SK-N-MC (cell line): ENCODE measurements around the gene ANKRD2.

Experiments
- DNase-seq: peaks from one replicate; pipeline ENCODE4 v3.0.0-alpha.2; 2011; ENCODE audit warnings: low read depth, low spot score
- H3K27ac ChIP-seq: fragments of 200-600 bp; sonication (generic); 2 replicates; pipeline ENCODE4 v1.5.1; 2016; ENCODE audit warnings: mixed run types
- H3K36me3 ChIP-seq: fragments of 200-600 bp; sonication (generic); 2 replicates; pipeline ENCODE4 v1.6.1; 2017; ENCODE audit warnings: antibody characterized with exemption, low read length, mixed read lengths; ENCODE audit not compliant: insufficient read depth
- H3K4me3 ChIP-seq: fragments of 200-600 bp; sonication (generic); 2 replicates; pipeline ENCODE4 v1.5.1; 2016
- H3K9ac ChIP-seq: fragments of 200-600 bp; sonication (generic); 2 replicates; pipeline ENCODE4 v1.8.0; 2017; ENCODE audit warnings: mixed run types, mixed read lengths; ENCODE audit not compliant: insufficient read length
- H3K9me3 ChIP-seq: fragments of 200-600 bp; sonication (generic); 2 replicates; pipeline ENCODE4 v1.6.1; 2017; ENCODE audit warnings: low read depth, mild to moderate bottlenecking, antibody characterized with exemption, low read length, moderate library complexity, mixed read lengths
- EZH2 ChIP-seq: fragments of 200-600 bp; sonication (generic); IDR thresholded peaks from one replicate; pipeline ENCODE4 v1.6.1; 2017; ENCODE audit warnings: antibody characterized with exemption
- FOXP2 ChIP-seq: optimal IDR thresholded peaks from 2 replicates; pipeline ENCODE3; 2011; ENCODE audit warnings: mild to moderate bottlenecking, moderate library complexity; ENCODE audit not compliant: insufficient read depth; ENCODE audit errors: extremely low read length, control extremely low read depth
- POLR2AphosphoS5 ChIP-seq: IDR thresholded peaks from 2 replicates; pipeline ENCODE4 v1.6.1; 2012; ENCODE audit warnings: mild to moderate bottlenecking, low read depth, low read length, borderline replicate concordance

Gene ANKRD2

DNA sequence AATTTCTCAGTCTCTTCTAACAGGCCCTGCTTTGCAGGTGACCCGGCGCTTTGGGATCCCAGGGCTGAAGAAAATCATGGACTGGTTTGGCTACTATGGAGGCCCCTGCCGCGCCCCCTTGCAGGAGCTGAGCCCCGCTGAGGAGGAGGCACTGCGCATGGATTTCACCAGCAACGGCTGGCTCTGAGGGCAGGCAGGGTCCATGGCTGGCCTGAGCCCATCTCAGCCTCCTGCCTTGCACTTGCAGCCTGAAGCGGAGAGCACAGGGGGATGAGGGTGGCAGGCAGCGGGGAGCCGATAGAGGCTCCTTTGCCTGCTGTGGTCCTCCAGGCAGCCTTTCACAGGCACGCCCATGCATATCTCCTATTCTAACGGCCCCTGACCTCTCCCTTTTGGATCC, 38.9 kb downstream of the ANKRD2 start:
- no peak for DNase-seq
- TF ChIP-seq FOXP2 (no peak), EZH2 (no peak), POLR2AphosphoS5 (no peak)
- Histone ChIP-seq H3K27ac (no peak overlapping the region), H3K36me3 (no peaks in the 10 kb centered on the region), H3K9me3 (no peaks in the 10 kb centered on the region), H3K4me3 (no peak overlapping the region), H3K9ac (no peak overlapping the region)

DNA sequence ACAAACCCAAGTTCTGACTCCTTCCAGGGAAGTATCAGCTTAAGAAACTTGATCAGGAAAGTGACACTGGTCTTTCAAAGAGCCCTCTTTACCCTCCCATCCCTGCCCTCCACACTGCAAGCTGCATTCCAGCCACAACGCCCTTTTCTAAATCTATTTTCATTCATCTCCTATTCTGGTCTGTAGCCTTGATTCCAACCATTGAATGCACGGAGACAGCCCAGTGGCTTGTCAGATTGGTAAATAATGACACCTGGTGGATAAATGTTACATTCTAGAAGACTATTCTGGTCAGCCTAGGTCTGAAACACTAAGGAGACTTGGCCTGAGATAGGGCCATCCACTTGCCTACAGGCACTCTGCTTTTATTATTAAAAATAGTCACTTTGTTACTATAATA, 39.8 kb downstream of the ANKRD2 start:
- TF ChIP-seq EZH2 (no peak), FOXP2 (no peak), POLR2AphosphoS5 (no peak)
- Histone ChIP-seq H3K4me3 (no peak overlapping the region), H3K9ac (no peak overlapping the region), H3K27ac (no peak overlapping the region), H3K36me3 (no peaks in the 10 kb centered on the region), H3K9me3 (no peaks in the 10 kb centered on the region)
- DNase-seq: no peak

DNA sequence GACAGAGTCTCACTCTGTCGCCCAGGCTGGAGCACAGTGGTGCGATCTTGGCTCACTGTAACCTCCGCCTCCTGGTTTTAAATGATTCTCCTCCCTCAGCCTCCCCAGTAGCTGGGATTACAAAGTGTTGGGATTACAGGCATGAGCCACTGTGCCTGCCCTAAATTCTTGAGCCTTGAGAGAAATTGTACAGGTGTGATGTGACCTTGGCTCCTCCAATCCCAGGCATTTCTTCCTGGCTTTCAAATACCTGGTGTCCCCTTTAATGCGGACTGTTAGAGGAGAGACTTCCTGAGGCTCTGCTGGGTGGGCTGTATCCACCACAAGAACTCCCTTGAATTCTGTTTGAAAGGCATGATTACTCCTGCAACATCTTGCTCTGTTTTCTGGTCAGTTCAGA, 45.7 kb downstream of the ANKRD2 start:
- Histone ChIP-seq H3K27ac (no peak overlapping the region), H3K9ac (no peak overlapping the region), H3K36me3 (no peaks in the 10 kb centered on the region), H3K9me3 (no peaks in the 10 kb centered on the region), H3K4me3 (no peak overlapping the region)
- TF ChIP-seq EZH2 (no peak), FOXP2 (no peak), POLR2AphosphoS5 (no peak)
- DNase-seq: no peak

DNA sequence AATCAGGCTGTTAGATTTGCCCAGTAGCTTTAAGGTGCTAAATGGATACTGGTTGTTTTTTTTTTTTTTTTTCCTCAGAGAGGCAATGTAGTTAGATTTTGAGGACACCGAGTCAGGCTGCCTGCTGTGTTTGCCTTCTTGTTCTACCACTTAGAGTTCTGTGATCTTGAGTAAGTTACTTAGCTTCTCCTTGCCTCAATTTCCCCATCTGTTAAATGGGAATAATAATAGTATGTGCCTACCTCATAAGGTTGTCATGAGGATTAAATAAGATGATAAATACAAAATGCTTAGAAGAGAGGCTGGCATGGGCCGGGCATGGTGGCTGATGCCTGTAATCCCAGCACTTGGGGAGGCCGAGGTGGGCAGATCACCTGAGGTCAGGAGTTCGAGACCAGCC, 46.2 kb downstream of the ANKRD2 start:
- TF ChIP-seq FOXP2 (no peak), POLR2AphosphoS5 (no peak), EZH2 (no peak)
- Histone ChIP-seq H3K36me3 (no peaks in the 10 kb centered on the region), H3K27ac (no peak overlapping the region), H3K9ac (no peak overlapping the region), H3K9me3 (no peaks in the 10 kb centered on the region), H3K4me3 (no peak overlapping the region)
- DNase-seq: no peak

DNA sequence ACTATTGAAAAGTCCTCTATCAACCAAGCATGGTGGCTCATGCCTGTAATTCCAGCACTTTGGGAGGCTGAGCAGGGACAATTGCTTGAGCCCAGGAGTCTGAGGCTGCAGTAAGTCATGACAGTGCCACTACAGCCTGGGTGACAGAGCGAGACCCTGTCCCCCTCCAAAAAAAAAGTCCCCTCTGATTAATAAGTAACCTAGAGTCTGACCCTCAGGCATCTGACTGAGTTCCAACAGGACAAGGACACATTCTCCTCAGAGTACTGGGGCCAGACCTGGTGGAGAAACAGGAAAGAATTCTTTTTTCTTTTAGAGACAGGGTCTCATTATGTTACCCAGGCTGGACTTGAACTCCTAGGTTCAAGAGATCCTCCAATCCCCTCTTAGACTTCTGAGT, 50.7 kb downstream of the ANKRD2 start:
- Histone ChIP-seq H3K4me3 (no peak overlapping the region), H3K36me3 (no peaks in the 10 kb centered on the region), H3K9ac (no peak overlapping the region), H3K27ac (no peak overlapping the region), H3K9me3 (no peaks in the 10 kb centered on the region)
- TF ChIP-seq FOXP2: no peak
- TF ChIP-seq EZH2: no peak
- TF ChIP-seq POLR2AphosphoS5: no peak
- DNase-seq: no peak

DNA sequence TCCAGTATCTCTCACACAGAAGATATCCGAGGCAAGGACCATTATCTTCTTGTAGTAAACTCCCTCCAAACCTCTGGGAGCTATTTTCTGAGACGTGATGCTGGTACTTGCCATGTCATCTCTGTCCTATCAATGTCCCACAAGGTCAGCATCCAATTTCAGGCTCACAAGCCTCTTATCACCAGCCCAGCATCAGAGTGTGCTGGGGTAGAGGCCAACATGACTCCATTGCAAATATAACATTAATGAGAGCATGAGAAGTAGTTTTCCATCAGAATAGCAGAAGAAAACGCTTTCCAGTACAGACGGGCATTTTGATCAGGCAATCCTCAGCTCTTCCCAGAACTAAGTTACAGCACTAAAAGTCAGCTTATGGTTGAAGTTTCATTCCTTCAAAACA, 55.2 kb downstream of the ANKRD2 start:
- H3K9me3 ChIP-seq: no peaks in the 10 kb centered on the region
- no peak for DNase-seq
- TF ChIP-seq POLR2AphosphoS5: no peak
- no peak for TF ChIP-seq FOXP2
- TF ChIP-seq EZH2: no peak
- H3K4me3 ChIP-seq: no peak overlapping the region
- no peak overlapping the region for H3K9ac ChIP-seq
- no peak overlapping the region for H3K27ac ChIP-seq
- no peaks in the 10 kb centered on the region for H3K36me3 ChIP-seq

DNA sequence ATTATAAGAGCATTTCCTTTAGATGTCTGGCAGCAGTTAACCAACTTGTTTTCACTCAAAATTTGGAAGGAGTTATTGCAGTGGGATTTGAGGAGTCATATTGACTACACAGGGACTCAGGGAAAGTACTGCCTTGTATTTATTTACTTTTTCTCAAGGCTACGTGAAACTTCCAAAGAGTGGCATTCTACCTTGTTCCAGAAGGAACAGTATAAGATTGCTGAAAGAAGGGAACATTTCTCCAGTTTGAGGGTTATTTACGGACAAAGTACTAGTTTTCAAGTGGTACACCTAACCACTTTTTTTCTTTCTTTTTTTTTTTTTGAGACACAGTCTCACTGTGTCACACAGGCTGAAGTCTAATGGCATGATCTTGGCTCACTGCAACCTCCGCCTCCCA, 55.6 kb downstream of the ANKRD2 start:
- Histone ChIP-seq H3K9ac (no peak overlapping the region), H3K27ac (no peak overlapping the region), H3K9me3 (no peaks in the 10 kb centered on the region), H3K4me3 (no peak overlapping the region), H3K36me3 (no peaks in the 10 kb centered on the region)
- DNase-seq: no peak
- TF ChIP-seq POLR2AphosphoS5: no peak
- TF ChIP-seq FOXP2: no peak
- no peak for TF ChIP-seq EZH2

DNA sequence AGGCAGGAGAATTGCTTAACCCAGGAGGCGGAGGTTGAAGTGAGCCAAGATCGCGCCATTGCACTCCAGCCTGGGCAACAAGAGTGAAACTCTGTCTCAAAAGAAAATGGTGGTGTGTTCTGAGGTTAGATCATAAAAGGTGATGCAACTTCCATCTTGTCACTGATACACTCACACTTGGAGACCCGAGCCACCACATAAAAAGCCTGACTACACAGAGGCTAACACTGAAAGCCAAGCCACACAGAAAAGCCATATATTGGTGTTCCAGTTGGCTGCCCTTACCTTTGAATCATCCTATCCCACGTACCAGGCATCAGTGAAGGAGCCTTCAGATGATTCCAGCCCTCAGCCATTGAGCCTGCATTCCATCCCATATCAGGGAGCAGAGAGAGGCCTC, 56.7 kb downstream of the ANKRD2 start:
- no peak for DNase-seq
- Histone ChIP-seq H3K9me3 (no peaks in the 10 kb centered on the region), H3K27ac (no peak overlapping the region), H3K36me3 (no peaks in the 10 kb centered on the region), H3K4me3 (no peak overlapping the region), H3K9ac (no peak overlapping the region)
- TF ChIP-seq POLR2AphosphoS5: no peak
- TF ChIP-seq FOXP2: no peak
- no peak for TF ChIP-seq EZH2

DNA sequence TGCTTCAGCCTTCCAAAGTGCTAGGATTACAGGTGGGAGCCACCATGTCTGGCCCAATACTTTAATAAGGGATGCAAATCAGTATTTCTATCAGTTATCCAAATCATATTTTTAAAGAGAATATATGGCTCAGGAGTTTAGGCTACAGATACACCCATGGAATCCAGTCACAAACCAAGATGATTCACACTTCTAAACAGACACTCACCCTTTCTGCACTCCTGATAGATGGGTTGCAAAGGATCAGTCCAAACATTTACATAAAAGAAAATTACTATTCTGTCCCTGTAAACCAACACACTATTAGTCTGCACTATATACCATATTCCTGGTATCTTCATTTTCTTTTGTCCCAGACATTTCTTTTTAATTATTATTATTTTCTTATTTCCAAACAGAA, 58.5 kb downstream of the ANKRD2 start:
- Histone ChIP-seq H3K4me3 (no peak overlapping the region), H3K27ac (no peak overlapping the region), H3K9me3 (no peaks in the 10 kb centered on the region), H3K36me3 (no peaks in the 10 kb centered on the region), H3K9ac (no peak overlapping the region)
- TF ChIP-seq FOXP2 (no peak), EZH2 (no peak), POLR2AphosphoS5 (no peak)
- no peak for DNase-seq

DNA sequence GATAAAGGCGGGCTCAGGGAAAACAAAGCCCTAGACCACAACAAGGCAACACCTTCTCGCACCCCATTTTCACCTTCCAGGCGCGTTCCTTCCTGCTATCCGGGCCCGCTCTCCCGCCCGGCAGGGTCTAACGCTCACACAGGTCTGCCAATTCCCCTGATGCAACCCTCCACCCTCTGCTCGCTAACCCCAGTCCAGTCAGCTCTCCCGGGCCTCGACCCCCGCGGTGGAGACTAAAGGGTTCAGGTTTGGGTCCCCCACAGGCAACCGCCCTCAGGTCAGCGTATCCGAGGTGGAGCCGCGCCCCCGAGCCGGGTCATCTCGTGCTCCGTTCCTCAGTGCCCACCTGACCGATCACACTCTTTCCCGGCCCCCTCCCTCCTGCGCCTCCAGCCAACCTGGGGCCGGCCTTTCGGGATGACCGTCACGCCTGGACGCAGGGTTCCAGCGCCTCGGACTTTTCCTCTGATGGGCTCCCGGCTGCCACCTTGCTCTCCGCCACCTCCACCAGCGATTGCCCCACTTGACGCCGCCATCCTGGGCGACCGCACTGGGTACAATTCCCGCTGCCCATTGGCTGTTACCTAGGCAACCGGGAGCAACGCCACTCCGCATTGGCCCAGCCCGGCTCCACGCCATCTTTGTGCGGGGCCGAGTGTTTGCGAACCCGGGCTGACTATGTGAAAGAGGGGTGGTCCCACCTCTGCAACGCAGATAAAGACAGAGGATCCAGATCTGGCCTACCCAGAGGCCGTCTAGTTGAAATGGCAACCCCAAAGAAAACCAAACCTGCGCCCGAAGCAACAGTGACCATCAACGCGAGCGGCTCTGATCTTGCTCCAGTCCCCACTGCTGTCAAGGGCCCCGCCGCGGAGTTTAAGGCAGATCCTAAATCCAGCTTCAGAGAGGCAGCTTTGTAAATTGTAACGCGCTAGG, 60.6 kb downstream of the ANKRD2 start, which contains the start of gene MORN4:
Gene MORN4, minus strand, starts transcription at position 552 of the 936 bp plus-strand sequence. CDS start 13,847 bp downstream, outside the sequence.
- DNase-seq: no peak
- no peak for TF ChIP-seq EZH2
- TF ChIP-seq FOXP2: no peak
- TF ChIP-seq POLR2AphosphoS5: no peak
- Histone ChIP-seq H3K9ac (no peak within 1 kb of the TSS), H3K4me3 (no peak within 1 kb of the TSS), H3K36me3 (no peaks in the 10 kb centered on the region), H3K27ac (no peak within 1 kb of the TSS), H3K9me3 (no peaks in the 10 kb centered on the region)
